Smooth muscle cell (in vitro differentiated cells): ENCODE results near the gene VPS54. TPM values are rescaled to one million over a fixed set of nuclear protein-coding genes. Genes with fewer than 3 reads are reported as not detected.
A peak's percentile ranks its signal among the peaks of the same experiment; 100 is the strongest.

Experiments used
- DNase-seq: peaks from one replicate; lab custom pipeline; 2025; ENCODE audit not compliant: unreplicated experiment; lab: John Stamatoyannopoulos, UW
- H2AFZ ChIP-seq: fragments of 200-600 bp; sonication (generic); 2 replicates; pipeline ENCODE4 v1.6.0; 2016; ENCODE audit warnings: antibody characterized with exemption, low read depth, mild to moderate bottlenecking
- H3F3A ChIP-seq: fragments of 200-600 bp; sonication (generic); 2 replicates; pipeline ENCODE4 v1.6.0; 2017; ENCODE audit warnings: antibody characterized with exemption, low read depth
- H3K27ac ChIP-seq: fragments of 200-600 bp; sonication (generic); 2 replicates; pipeline ENCODE4 v1.5.1; 2016; ENCODE audit warnings: low read depth, mild to moderate bottlenecking
- H3K27me3 ChIP-seq: fragments of 200-600 bp; sonication (generic); 2 replicates; pipeline ENCODE4 v1.6.1; 2016; ENCODE audit warnings: low read depth, mild to moderate bottlenecking
- H3K36me3 ChIP-seq: fragments of 200-600 bp; sonication (generic); 2 replicates; pipeline ENCODE4 v1.5.1; 2016; ENCODE audit warnings: low read depth
- H3K4me1 ChIP-seq: fragments of 200-600 bp; sonication (generic); 2 replicates; pipeline ENCODE4 v1.5.1; 2016; ENCODE audit warnings: low read depth
- H3K4me2 ChIP-seq: fragments of 200-600 bp; sonication (generic); 2 replicates; pipeline ENCODE4 v1.6.0; 2016; ENCODE audit warnings: mild to moderate bottlenecking
- H3K4me3 ChIP-seq: fragments of 200-600 bp; sonication (generic); 2 replicates; pipeline ENCODE4 v1.5.1; 2016; ENCODE audit warnings: mild to moderate bottlenecking
- H3K79me2 ChIP-seq: fragments of 200-600 bp; sonication (generic); 2 replicates; pipeline ENCODE4 v1.6.0; 2016; ENCODE audit warnings: low read depth, mild to moderate bottlenecking
- H3K9ac ChIP-seq: fragments of 200-600 bp; sonication (generic); 2 replicates; pipeline ENCODE4 v1.6.0; 2016; ENCODE audit warnings: low read depth
- H3K9me3 ChIP-seq: fragments of 200-600 bp; sonication (generic); replicated peaks from 2 replicates; pipeline ENCODE4 v1.5.1; 2016; ENCODE audit warnings: low read depth
- H4K20me1 ChIP-seq: fragments of 200-600 bp; sonication (generic); 2 replicates; pipeline ENCODE4 v1.6.0; 2016; ENCODE audit warnings: low read depth
- WGBS: methylation state at CpG from one replicate; pipeline ENCODE4 v1.1.7; 2016; ENCODE audit warnings: low lambda C conversion rate; 5-methylcytosine and 5-hydroxymethylcytosine counted together
- polyA plus RNA-seq: library from polyadenylated mRNA; unstranded; fragments of >200 nt; fragmentation: Nextera tagmentation; extraction: Ambion mirVana; gene quantifications from 2 replicates; pipeline ENCODE4 v1.2.1, GENCODE V29; 2016
- total RNA-seq: library from RNA; depleted of rRNA; stranded (reverse); fragments of >200 nt; gene quantifications from 2 replicates; pipeline ENCODE4 v1.2.3, GENCODE V29; 2014
- TF ChIP-seq, protein P1 (sequence below): fragments of 200-600 bp; sonication (generic); IDR thresholded peaks from 2 replicates; pipeline ENCODE4 v1.5.1; 2017; ENCODE audit warnings: borderline replicate concordance, mild to moderate bottlenecking, antibody characterized with exemption; ENCODE audit not compliant: insufficient read depth, poor library complexity, severe bottlenecking

The VPS54 gene
- total and polyA plus RNA-seq, 2 experiments from 2014 or later = 12.8 to 36.9 TPM

DNA sequence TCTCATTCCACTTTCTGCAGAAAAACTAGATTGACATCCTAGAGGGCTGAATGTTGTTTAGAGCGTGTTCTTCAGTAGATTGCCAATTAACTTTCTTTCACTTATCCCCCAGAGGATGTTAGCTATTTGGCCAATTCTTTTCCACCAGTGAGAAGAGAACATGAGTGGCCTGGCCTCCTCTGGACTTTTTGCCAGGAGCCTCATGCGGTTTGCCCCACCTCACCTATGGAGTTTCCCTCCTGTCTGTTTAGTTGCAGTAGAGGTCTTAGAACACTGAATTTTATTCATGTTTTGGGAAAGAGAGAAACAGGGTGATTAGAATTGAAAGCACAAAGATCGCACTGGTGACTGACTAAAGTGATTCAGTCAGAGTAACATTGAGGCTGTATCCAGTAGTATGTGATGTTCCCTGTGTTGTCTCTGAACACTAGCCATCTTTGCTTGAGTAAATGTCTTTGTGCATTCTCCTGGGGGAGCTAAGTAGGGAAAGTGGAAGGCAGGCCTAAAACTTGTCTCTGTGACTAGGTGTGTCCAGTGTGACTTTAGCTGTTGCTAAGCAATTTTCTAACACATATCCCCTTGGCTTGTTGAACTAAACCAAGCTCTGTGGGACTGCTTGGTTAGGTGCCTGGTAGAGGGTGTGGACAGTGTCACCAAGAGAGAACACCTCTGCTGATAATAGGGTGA is 143.5 kb downstream of the VPS54 start:
- Histone ChIP-seq H2AFZ (no peak overlapping the region), H4K20me1 (peaks cover 69% of the 10 kb centered on the region), H3K4me1 (no peaks in the 10 kb centered on the region), H3K9me3 (no peaks in the 10 kb centered on the region), H3K9ac (no peak overlapping the region), H3F3A (no peaks in the 10 kb centered on the region), H3K79me2 (peaks cover 46% of the 10 kb centered on the region), H3K27ac (peak overlapping the region; percentile 22), H3K4me3 (no peak overlapping the region), H3K27me3 (no peaks in the 10 kb centered on the region), H3K36me3 (no peaks in the 10 kb centered on the region), H3K4me2 (peak overlapping the region; percentile 7)
- TF ChIP-seq, protein P1, sequence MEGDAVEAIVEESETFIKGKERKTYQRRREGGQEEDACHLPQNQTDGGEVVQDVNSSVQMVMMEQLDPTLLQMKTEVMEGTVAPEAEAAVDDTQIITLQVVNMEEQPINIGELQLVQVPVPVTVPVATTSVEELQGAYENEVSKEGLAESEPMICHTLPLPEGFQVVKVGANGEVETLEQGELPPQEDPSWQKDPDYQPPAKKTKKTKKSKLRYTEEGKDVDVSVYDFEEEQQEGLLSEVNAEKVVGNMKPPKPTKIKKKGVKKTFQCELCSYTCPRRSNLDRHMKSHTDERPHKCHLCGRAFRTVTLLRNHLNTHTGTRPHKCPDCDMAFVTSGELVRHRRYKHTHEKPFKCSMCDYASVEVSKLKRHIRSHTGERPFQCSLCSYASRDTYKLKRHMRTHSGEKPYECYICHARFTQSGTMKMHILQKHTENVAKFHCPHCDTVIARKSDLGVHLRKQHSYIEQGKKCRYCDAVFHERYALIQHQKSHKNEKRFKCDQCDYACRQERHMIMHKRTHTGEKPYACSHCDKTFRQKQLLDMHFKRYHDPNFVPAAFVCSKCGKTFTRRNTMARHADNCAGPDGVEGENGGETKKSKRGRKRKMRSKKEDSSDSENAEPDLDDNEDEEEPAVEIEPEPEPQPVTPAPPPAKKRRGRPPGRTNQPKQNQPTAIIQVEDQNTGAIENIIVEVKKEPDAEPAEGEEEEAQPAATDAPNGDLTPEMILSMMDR = no peak
- WGBS = over 99% methylated on average over 3 of the region's 3 CpGs
- DNase-seq = no peak

DNA sequence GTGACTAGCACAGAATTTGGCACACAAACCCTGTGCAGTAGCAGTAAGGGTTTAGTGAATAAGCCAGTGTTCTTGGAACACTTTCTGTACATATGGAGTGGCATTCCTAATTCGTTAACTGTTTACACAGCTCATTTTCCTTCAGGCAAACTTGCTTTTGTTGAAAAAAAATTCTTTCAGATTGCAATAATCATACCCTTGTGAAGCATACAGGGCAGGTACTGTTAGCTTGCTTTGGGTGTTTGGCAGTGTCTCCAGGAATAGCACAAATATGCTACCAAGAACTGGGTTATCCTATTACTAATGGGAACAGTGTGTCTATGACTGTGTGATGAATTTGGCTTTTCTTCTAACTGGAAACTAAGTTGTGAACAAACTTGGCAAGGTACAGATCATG is 144.1 kb downstream of the VPS54 start:
- H3K27ac ChIP-seq = peak overlapping the region; percentile 22
- H3K9ac ChIP-seq = no peak overlapping the region
- no peak for DNase-seq
- no peaks in the 10 kb centered on the region for H3K27me3 ChIP-seq
- peaks cover 73% of the 10 kb centered on the region for H4K20me1 ChIP-seq
- WGBS = 80% methylated on average over 1 of the region's 1 CpG
- peaks cover 52% of the 10 kb centered on the region for H3K79me2 ChIP-seq
- no peak overlapping the region for H2AFZ ChIP-seq
- H3K4me3 ChIP-seq = no peak overlapping the region
- TF ChIP-seq, protein P1 = no peak
- no peaks in the 10 kb centered on the region for H3F3A ChIP-seq
- H3K9me3 ChIP-seq = no peaks in the 10 kb centered on the region
- H3K4me2 ChIP-seq = no peak overlapping the region
- no peaks in the 10 kb centered on the region for H3K36me3 ChIP-seq
- no peaks in the 10 kb centered on the region for H3K4me1 ChIP-seq

DNA sequence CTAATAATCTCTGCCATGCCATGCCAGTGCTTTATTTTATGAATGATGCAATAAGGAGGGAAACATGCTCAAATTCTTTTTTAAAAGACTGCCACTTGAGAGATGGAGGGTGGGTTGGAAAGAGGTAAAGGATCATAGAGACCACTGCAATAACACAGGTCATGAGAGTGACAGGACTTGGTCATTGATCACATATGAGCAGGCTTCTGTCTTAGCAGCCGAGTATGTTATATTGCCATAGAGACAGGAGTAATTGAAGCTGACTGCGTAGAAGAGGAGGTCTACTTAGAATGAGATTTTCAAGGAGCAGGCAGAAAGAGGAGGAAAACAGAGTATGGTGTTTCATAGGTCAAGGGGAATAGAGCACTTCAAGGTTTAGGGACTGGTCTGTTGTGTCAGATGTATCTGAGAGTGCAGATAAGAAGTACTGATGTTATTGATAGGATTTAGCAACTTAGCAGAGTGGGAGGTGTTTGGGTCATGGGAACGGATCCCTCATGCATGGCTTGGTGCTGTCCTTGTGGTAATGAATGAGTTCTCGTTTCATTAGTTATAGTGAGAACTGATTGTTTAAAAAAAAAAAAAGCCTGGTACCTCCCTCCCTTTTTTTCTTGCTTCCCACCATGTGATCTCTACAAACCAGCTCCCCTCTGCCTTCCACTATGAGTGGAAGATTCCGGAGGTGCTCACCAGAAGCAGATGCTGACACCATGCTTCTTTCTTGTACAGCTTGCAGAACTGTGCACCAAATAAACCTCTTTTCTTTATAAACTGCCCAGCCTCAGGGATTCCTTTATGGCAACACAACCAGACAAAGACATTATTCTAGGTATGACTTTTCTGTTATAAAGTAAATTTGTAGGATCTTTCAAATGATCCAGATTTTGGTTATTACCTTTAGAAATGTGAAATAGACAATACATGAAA is 144.8 kb downstream of the VPS54 start:
- Histone ChIP-seq H3K4me2 (no peak overlapping the region), H3K9me3 (no peaks in the 10 kb centered on the region), H3K79me2 (peaks cover 55% of the 10 kb centered on the region), H3K36me3 (no peaks in the 10 kb centered on the region), H2AFZ (no peak overlapping the region), H4K20me1 (peaks cover 72% of the 10 kb centered on the region), H3K27me3 (no peaks in the 10 kb centered on the region), H3F3A (no peaks in the 10 kb centered on the region), H3K9ac (no peak overlapping the region), H3K27ac (peak overlapping the region; percentile 22), H3K4me3 (no peak overlapping the region), H3K4me1 (no peaks in the 10 kb centered on the region)
- no peak for DNase-seq
- TF ChIP-seq, protein P1 = no peak
- WGBS = 90% methylated on average over 5 of the region's 5 CpGs
